Neural progenitor cell (in vitro differentiated cells): ENCODE results near the gene OR5I1.

Experiments used
- CTCF ChIP-seq: fragments of 200-600 bp; sonication (generic); IDR thresholded peaks from 2 replicates; pipeline ENCODE4 v1.5.1; 2017; ENCODE audit warnings: antibody characterized with exemption, mild to moderate bottlenecking
- EZH2phosphoT487 ChIP-seq: fragments of 200-600 bp; sonication (generic); IDR thresholded peaks from 2 replicates; pipeline ENCODE4 v1.6.1; 2017; ENCODE audit warnings: antibody characterized with exemption

DNA sequence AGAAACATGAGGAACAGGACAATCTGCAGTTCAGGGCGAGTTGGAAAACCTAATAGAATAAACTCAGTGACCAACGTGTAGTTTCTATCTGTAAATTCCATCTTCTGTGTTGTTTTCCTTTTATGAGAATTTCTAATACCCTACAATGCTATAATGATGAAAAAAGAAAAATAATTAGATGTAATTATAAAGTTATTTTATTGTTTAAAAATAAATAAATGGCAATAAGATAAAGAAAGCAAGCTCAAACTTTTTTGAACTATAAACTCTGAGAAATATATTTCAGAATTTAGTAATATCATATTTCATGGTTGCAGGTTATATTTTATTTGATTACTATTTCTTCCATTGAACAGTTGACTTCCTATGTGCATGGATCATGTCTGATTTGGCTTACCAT, at the start of gene OR5I1:
- TF ChIP-seq CTCF (no peak), EZH2phosphoT487 (no peak)
